Heart left ventricle (tissue), 16 donors: Measurements from ENCODE around the gene CLTB. TPM values are rescaled to one million over a fixed set of nuclear protein-coding genes. Genes with fewer than 3 reads are reported as not detected.

Experiments used
- ATAC-seq, 4 donors: fragments of 200-7000 bp; cut with Tn5 transposase; one replicate each; pipeline ENCODE4 v1.9.1; 2020 to 2022; ENCODE audit warnings: moderate library complexity in 4 of 4, mild to moderate bottlenecking in 3 of 4, moderate number of reproducible peaks in 1 of 4
- DNase-seq, 5 donors: peaks; one replicate each; pipeline ENCODE4 v3.0.0-alpha.2; 2020
- H3K27ac ChIP-seq, 12 donors: fragments of 200-600 bp; sonication (generic) in 4 of 12; one replicate each; pipeline versions ENCODE4 v1.5.0 to v1.8.0; 2016 to 2022; ENCODE audit warnings: mild to moderate bottlenecking in 2 of 12
- H3K27me3 ChIP-seq, 9 donors: fragments of 200-600 bp; sonication (generic) in 2 of 9; one replicate each; pipeline versions ENCODE4 v1.5.1 to v1.8.0; 2016 to 2022; ENCODE audit warnings: mild to moderate bottlenecking in 3 of 9
- H3K36me3 ChIP-seq, 9 donors: fragments of 200-600 bp; sonication (generic) in 2 of 9; one replicate each; pipeline versions ENCODE4 v1.5.0 to v1.8.0; 2018 to 2022; ENCODE audit warnings: mild to moderate bottlenecking in 2 of 9
- H3K4me1 ChIP-seq, 12 donors: fragments of 200-600 bp; sonication (generic) in 4 of 12; one replicate each; pipeline versions ENCODE4 v1.5.0 to v1.8.0; 2016 to 2022; ENCODE audit warnings: mild to moderate bottlenecking in 3 of 12
- H3K4me3 ChIP-seq, 12 donors: fragments of 200-600 bp; sonication (generic) in 4 of 12; one replicate each; pipeline versions ENCODE4 v1.5.0 to v1.8.0; 2017 to 2022; ENCODE audit warnings: mild to moderate bottlenecking in 9 of 12, moderate library complexity in 4 of 12
- H3K9me3 ChIP-seq, 12 donors: fragments of 200-600 bp; sonication (generic) in 4 of 12; one replicate each; pipeline versions ENCODE4 v1.5.0 to v1.8.0; 2016 to 2022; ENCODE audit warnings: mild to moderate bottlenecking in 1 of 12
- POLR2A ChIP-seq, 2 donors: fragments of 450-650 bp; IDR thresholded peaks; one replicate each; pipeline ENCODE4 v1.6.1; 2017; ENCODE audit warnings: antibody characterized with exemption in 2 of 2, mild to moderate bottlenecking in 2 of 2, moderate library complexity in 2 of 2
- WGBS, 4 donors: extraction: QIAGEN DNeasy Blood & Tissue Kit in 2 of 4; methylation state at CpG; one replicate each; pipeline versions ENCODE4 v1.1.5 to v1.1.7; 2013 to 2018; 5-methylcytosine and 5-hydroxymethylcytosine counted together
- intact Hi-C, 10 donors: fragments of 100-400 bp; cut with DNase I; formaldehyde crosslinking; loops; one replicate each; pipeline versions ENCODE4 v1.11.1 to v1.14.2; 2022
- polyA plus RNA-seq, 2 donors: library from polyadenylated mRNA; stranded (reverse); fragments of 200-250 nt; gene quantifications; one replicate each; pipeline ENCODE4 v1.2.3, GENCODE V29; 2013
- total RNA-seq, 9 donors: library from RNA; depleted of rRNA in 2 of 9; stranded (reverse); fragments of >200 nt in 2 of 9; fragmentation: NEBNext Ultra II Directional in 3 of 9; extraction: Animal tissue kit (Norgen Biotek cat#: 25700) in 3 of 9; gene quantifications; one replicate each; pipeline versions ENCODE4 v1.1.0 to v1.2.4, GENCODE V29; 2016 to 2023
- TF ChIP-seq, protein P1 (sequence below), 12 donors: fragments of 200-600 bp; sonication (generic) in 4 of 12; IDR thresholded peaks; one replicate each; pipeline versions ENCODE4 v1.5.0 to v1.8.0; 2018 to 2022; ENCODE audit warnings: antibody characterized with exemption in 12 of 12, mild to moderate bottlenecking in 5 of 12
- donor health status: ischemic (EF 13 %, LVEDD 7.1; RV severe dilation, severe dysfunction).
- donor health status: healthy with polysubstance abuse.
- donor health status: DM: no; HTN: yes; CAD: no.
- donor health status: DM: no; HTN: no; CAD: no.
- donor health status: ischemic (EF 25% LVEDD 6.9; RV normal size, moderate dysfunction).
- donor health status: ischemic (EF 25% LVEDD 5.7; RV mildly dilated, moderate dysfunction).
- donor health status: healthy.
- donor health status: DM: yes; HTN: yes; CAD: no.
- donor health status: ischemic (EF 35%, LVEDD 5.7; RV mildly dilated, moderate dysfunction).
- donor health status: nonischemic (EF 11% LVEDD 7.7; RV severe dilation, severe dysfunction).
- donor health status: DM: yes; HTN: yes; CAD: no.
- donor health status: PGD.
- donor health status: ischemic (EF 29% LVEDD 5.4; RV normal size, mild dysfunction).
- donor health status: nonischemic (EF 23%, LVEDD 6.1; RV moderate dilation, normal function).

CLTB gene
- total and polyA plus RNA-seq, 11 donors, result 185 to 464 (median 300) TPM

DNA sequence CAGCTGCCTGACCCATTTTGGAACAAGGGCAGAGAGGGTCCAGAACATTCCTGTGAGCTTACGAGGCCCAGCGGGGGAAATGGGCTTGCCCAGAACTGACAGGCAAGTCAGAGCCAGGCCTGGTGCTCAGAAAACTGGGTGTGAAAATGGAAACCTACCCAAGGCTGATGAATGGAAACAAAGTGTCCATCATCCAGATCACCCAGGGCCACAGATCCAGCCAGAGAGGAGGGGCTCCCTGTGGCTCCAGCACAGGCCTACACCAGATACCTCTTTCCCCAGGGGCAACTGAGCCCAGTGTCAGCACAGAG, 3.1 kb downstream of the CLTB start:
- Histone ChIP-seq H3K4me3 (no peak overlapping the region), H3K36me3 (peaks cover 0 to 27% (median 21%) of the 10 kb centered on the region in 9 donors), H3K27ac (peak overlapping the region in 8 of 12 donors; percentile 27 to 72 (median 62)), H3K9me3 (no peaks in the 10 kb centered on the region), H3K27me3 (no peaks in the 10 kb centered on the region), H3K4me1 (peaks cover 10 to 70% (median 42%) of the 10 kb centered on the region in 12 donors)
- intact Hi-C loops, result loop anchor here in 4 of 10 donors (10.0 kb wide), 3 partner anchors 122 to 242 kb away; partner anchors contain the start of genes CDHR2 (in 2 of the 4) and RNF44 (in 1 of the 4)
- ATAC-seq (peak; percentile 21 to 64 (median 40)), DNase-seq (peak in 2 of 5 donors; percentile 67 to 76)
- 30 to 53% (median 45%) methylated on average over 2 of the region's 2 CpGs for WGBS, 4 donors
- TF ChIP-seq, protein P1, sequence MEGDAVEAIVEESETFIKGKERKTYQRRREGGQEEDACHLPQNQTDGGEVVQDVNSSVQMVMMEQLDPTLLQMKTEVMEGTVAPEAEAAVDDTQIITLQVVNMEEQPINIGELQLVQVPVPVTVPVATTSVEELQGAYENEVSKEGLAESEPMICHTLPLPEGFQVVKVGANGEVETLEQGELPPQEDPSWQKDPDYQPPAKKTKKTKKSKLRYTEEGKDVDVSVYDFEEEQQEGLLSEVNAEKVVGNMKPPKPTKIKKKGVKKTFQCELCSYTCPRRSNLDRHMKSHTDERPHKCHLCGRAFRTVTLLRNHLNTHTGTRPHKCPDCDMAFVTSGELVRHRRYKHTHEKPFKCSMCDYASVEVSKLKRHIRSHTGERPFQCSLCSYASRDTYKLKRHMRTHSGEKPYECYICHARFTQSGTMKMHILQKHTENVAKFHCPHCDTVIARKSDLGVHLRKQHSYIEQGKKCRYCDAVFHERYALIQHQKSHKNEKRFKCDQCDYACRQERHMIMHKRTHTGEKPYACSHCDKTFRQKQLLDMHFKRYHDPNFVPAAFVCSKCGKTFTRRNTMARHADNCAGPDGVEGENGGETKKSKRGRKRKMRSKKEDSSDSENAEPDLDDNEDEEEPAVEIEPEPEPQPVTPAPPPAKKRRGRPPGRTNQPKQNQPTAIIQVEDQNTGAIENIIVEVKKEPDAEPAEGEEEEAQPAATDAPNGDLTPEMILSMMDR (IDR thresholded peaks at IDR 0.05), result no peak
- no peak for TF ChIP-seq POLR2A (IDR thresholded peaks at IDR 0.05)

- Histone ChIP-seq H3K4me1 (peaks cover 10 to 75% (median 45%) of the 10 kb centered on the region in 12 donors), H3K36me3 (peaks cover 0 to 31% (median 24%) of the 10 kb centered on the region in 9 donors), H3K9me3 (no peaks in the 10 kb centered on the region), H3K27ac (peak overlapping the region in 9 of 12 donors; percentile 27 to 72 (median 59)), H3K27me3 (no peaks in the 10 kb centered on the region), H3K4me3 (no peak overlapping the region)
- WGBS, 4 donors, result 68 to 78% (median 75%) methylated on average over 8 to 10 of the region's 10 CpGs
- DNase-seq (no peak), ATAC-seq (no peak)
- TF ChIP-seq POLR2A (IDR thresholded peaks at IDR 0.05), result no peak
- TF ChIP-seq, protein P1 (IDR thresholded peaks at IDR 0.05), result no peak
- intact Hi-C loops, result loop anchor here in 4 of 10 donors (10.0 kb wide), 3 partner anchors 122 to 242 kb away; partner anchors contain the start of genes CDHR2 (in 2 of the 4) and RNF44 (in 1 of the 4)
Observed at GRCh38 chr5:176412517-176413254, 3.7 kb downstream of the CLTB start.

DNA sequence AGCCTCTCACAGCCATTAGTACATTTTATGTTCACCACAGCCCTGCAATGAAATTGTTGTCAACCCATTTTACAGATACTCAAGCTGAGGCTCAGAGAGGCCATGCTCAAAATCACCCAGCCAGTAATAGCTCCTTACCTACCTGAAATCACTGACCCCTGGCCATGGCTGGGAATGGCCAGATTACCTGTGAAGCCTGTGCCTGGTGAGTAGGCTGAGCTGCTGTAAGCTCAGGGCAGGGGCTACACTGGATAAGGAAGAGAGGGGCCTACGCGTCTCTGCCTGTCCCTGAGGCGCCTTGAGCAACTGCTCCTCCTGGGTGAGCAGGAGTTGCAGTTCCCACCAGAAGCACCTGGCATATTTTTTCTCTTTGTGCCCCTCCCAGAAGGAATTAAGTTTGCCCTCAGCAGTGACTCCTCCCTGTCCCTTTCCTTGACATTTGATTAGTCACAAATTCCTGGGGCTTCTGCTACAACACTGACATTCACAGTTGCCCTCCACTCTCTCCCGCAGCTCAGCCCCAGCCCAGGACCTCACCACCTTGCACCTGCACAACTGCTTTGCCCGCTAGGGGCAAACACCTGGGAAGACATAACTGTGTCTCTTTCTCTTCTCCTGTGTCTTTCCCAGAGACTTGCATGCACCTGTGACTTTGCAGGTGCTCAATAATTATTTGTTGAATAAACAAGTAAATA, 5.7 kb downstream of the CLTB start:
- 93 to 95% (median 94%) methylated on average over 3 to 5 of the region's 5 CpGs for WGBS, 4 donors

More for the DNA sequence above, 5.7 kb downstream of the CLTB start:
- Histone ChIP-seq H3K4me3 (no peak overlapping the region), H3K27ac (no peak overlapping the region), H3K36me3 (peaks cover 0 to 52% (median 43%) of the 10 kb centered on the region in 9 donors), H3K9me3 (no peaks in the 10 kb centered on the region), H3K4me1 (peaks cover 10 to 78% (median 42%) of the 10 kb centered on the region in 12 donors), H3K27me3 (no peaks in the 10 kb centered on the region)
- DNase-seq, result no peak
- intact Hi-C loops, result loop anchor here in 4 of 10 donors (10.0 kb wide), 3 partner anchors 124 to 244 kb away; partner anchors contain the start of genes CDHR2 (in 2 of the 4) and RNF44 (in 1 of the 4)
- TF ChIP-seq POLR2A (IDR thresholded peaks at IDR 0.05), result no peak
- TF ChIP-seq, protein P1 (IDR thresholded peaks at IDR 0.05), result no peak
- no peak for ATAC-seq
